Adrenal gland (tissue), 12 donors: ENCODE measurements around the gene TBC1D22A. TPM values are rescaled to one million over a fixed set of nuclear protein-coding genes. Genes with fewer than 3 reads are reported as not detected.
A peak's percentile ranks its signal among the peaks of the same experiment; 100 is the strongest.

ENCODE experiments used
- DNase-seq, 7 donors: peaks; one replicate each; pipeline ENCODE4 v3.0.0-alpha.2; 2019 to 2020
- H3K27ac ChIP-seq, 5 donors: fragments of 200-600 bp; sonication (generic) in 4 of 5; 1 replicate in 3 of 5; 2 replicates in 2 of 5; pipeline versions ENCODE4 v1.5.1 to v1.8.0; 2016 to 2020; ENCODE audit warnings: mild to moderate bottlenecking in 1 of 5
- H3K27me3 ChIP-seq: fragments of 200-600 bp; 2 replicates; pipeline ENCODE4 v1.8.0; 2021
- H3K36me3 ChIP-seq, 2 donors: fragments of 200-600 bp; replicated peaks in 1 of 2; 1 replicate in 1 of 2; 2 replicates in 1 of 2; pipeline versions ENCODE4 v1.5.1 to v1.8.0; 2018 to 2022
- H3K4me1 ChIP-seq, 2 donors: fragments of 200-600 bp; replicated peaks in 1 of 2; 1 replicate in 1 of 2; 2 replicates in 1 of 2; pipeline versions ENCODE4 v1.5.1 to v1.8.0; 2018 to 2021
- H3K4me3 ChIP-seq, 4 donors: fragments of 200-600 bp; sonication (generic) in 3 of 4; one replicate each; pipeline ENCODE4 v1.5.1; 2016 to 2018
- H3K9me3 ChIP-seq, 3 donors: fragments of 200-600 bp; sonication (generic) in 1 of 3; replicated peaks in 1 of 3; 1 replicate in 2 of 3; 2 replicates in 1 of 3; pipeline versions ENCODE4 v1.5.1 to v1.8.0; 2016 to 2021
- CTCF ChIP-seq, 6 experiments: fragments of 450-650 bp in 4 of 6; fragments of 200-600 bp in 2 of 6; sonication (generic) in 1 of 6; IDR thresholded peaks; 1 replicate in 5 of 6; 2 replicates in 1 of 6; pipeline versions ENCODE4 v1.5.1 to v1.8.0; 2016 to 2021; ENCODE audit warnings: antibody characterized with exemption in 6 of 6, mild to moderate bottlenecking in 2 of 6, moderate library complexity in 1 of 6
- POLR2A ChIP-seq, 2 donors: fragments of 450-650 bp; IDR thresholded peaks; one replicate each; pipeline ENCODE4 v1.6.1; 2017; ENCODE audit warnings: antibody characterized with exemption in 2 of 2, mild to moderate bottlenecking in 2 of 2, moderate library complexity in 1 of 2
- WGBS, 4 donors: extraction: QIAGEN DNeasy Blood & Tissue Kit in 2 of 4; methylation state at CpG; one replicate each; pipeline versions ENCODE4 v1.1.5 to v1.1.7; 2013 to 2017; 5-methylcytosine and 5-hydroxymethylcytosine counted together
- intact Hi-C, 2 donors: fragments of 100-400 bp; cut with DNase I; formaldehyde crosslinking; loops; one replicate each; pipeline versions ENCODE4 v1.14.1 to v1.15.0; 2022 to 2023
- polyA plus RNA-seq, 3 donors: library from polyadenylated mRNA; stranded (reverse); fragments of 200-250 nt in 2 of 3; fragments of 350-450 nt in 1 of 3; fragmentation: Illumina TruSeq in 1 of 3; extraction: RNeasy Lipid Tissue Mini Kit (QIAGEN cat#74804) in 1 of 3; gene quantifications; one replicate each; pipeline ENCODE4 v1.2.3, GENCODE V29; 2013 to 2014
- total RNA-seq, 9 donors: library from RNA; depleted of rRNA in 4 of 9; stranded (reverse); fragments of >200 nt in 4 of 9; fragments of 120-200 nt in 1 of 9; fragmentation: NEBNext Ultra II Directional in 1 of 9; extraction: Animal tissue kit (Norgen Biotek cat#: 25700) in 1 of 9; gene quantifications; one replicate each; pipeline versions ENCODE4 v1.1.0 to v1.2.4, GENCODE V29; 2013 to 2023
- donor health status: healthy with polysubstance abuse.
- donor health status: Bipolar disorder and iron deficiency.
- donor health status: DM: yes; HTN: yes; CAD: no.
- donor health status: DM: no; HTN: no; CAD: no.
- donor health status: DM: no; HTN: no; CAD: no.
- donor health status: DM: yes; HTN: yes; CAD: no.

The TBC1D22A gene
- total and polyA plus RNA-seq, 12 donors: 11.5 to 44.2 (median 28.1) TPM

GRCh38 chr22:46795140-46795539 is 32.7 kb downstream of the TBC1D22A start:
- Histone ChIP-seq H3K36me3 (peaks cover 0 to 49% of the 10 kb centered on the region in 2 donors), H3K4me1 (peaks cover 4 to 21% of the 10 kb centered on the region in 2 donors), H3K27me3 (no peaks in the 10 kb centered on the region), H3K27ac (no peak overlapping the region), H3K9me3 (no peaks in the 10 kb centered on the region), H3K4me3 (no peak overlapping the region)
- TF ChIP-seq CTCF (IDR thresholded peaks at IDR 0.05): no peak
- TF ChIP-seq POLR2A (IDR thresholded peaks at IDR 0.05): no peak
- DNase-seq: peak in 2 of 7 donors; percentile 10 to 20
- intact Hi-C loops: loop anchor here in 1 of 2 donors (5.0 kb wide), 1 partner anchor 1697 kb away; no protein-coding TSS in a partner anchor
- WGBS, 4 donors: 94 to 96% (median 95%) methylated on average over 4 to 9 of the region's 9 CpGs

- H3K36me3 ChIP-seq: peaks cover 0 to 50% of the 10 kb centered on the region in 2 donors
- TF ChIP-seq POLR2A (IDR thresholded peaks at IDR 0.05) (no peak), CTCF (IDR thresholded peaks at IDR 0.05) (no peak)
- no peaks in the 10 kb centered on the region for H3K27me3 ChIP-seq
- no peak overlapping the region for H3K4me3 ChIP-seq
- no peak overlapping the region for H3K27ac ChIP-seq
- 83 to 98% (median 92%) methylated on average over 15 of the region's 15 CpGs for WGBS, 4 donors
- peaks cover 4 to 17% of the 10 kb centered on the region in 2 donors for H3K4me1 ChIP-seq
- peak in 1 of 7 donors; percentile 6 for DNase-seq
- H3K9me3 ChIP-seq: no peaks in the 10 kb centered on the region
- intact Hi-C loops: loop anchor here in 1 of 2 donors (5.0 kb wide), 1 partner anchor 1696 kb away; no protein-coding TSS in a partner anchor
These were observed 33.6 kb downstream of the TBC1D22A start for GRCh38 chr22:46795845-46796565.

- Histone ChIP-seq H3K4me1 (peaks cover 2 to 11% of the 10 kb centered on the region in 2 donors), H3K27me3 (no peaks in the 10 kb centered on the region), H3K4me3 (no peak overlapping the region), H3K36me3 (peaks cover 0 to 50% of the 10 kb centered on the region in 2 donors), H3K27ac (no peak overlapping the region), H3K9me3 (no peaks in the 10 kb centered on the region)
- intact Hi-C loops: loop anchor here in 1 of 2 donors (5.0 kb wide), 1 partner anchor 1696 kb away; no protein-coding TSS in a partner anchor
- DNase-seq: peak in 1 of 7 donors; percentile 8
- 85 to 96% (median 91%) methylated on average over 7 to 17 of the region's 17 CpGs for WGBS, 4 donors
- TF ChIP-seq CTCF (IDR thresholded peaks at IDR 0.05): no peak
- no peak for TF ChIP-seq POLR2A (IDR thresholded peaks at IDR 0.05)
These were observed 34.2 kb downstream of the TBC1D22A start for GRCh38 chr22:46796566-46797195.

GRCh38 chr22:46797355-46797754 is 34.9 kb downstream of the TBC1D22A start:
- TF ChIP-seq POLR2A (IDR thresholded peaks at IDR 0.05): no peak
- no peak for TF ChIP-seq CTCF (IDR thresholded peaks at IDR 0.05)
- Histone ChIP-seq H3K36me3 (peaks cover 0 to 50% of the 10 kb centered on the region in 2 donors), H3K4me1 (peaks cover 0 to 6% of the 10 kb centered on the region in 2 donors), H3K4me3 (no peak overlapping the region), H3K27me3 (no peaks in the 10 kb centered on the region), H3K27ac (no peak overlapping the region), H3K9me3 (no peaks in the 10 kb centered on the region)
- intact Hi-C loops: loop anchor here in 1 of 2 donors (5.0 kb wide), 1 partner anchor 1695 kb away; no protein-coding TSS in a partner anchor
- WGBS, 4 donors: 80 to 88% (median 84%) methylated on average over 15 to 17 of the region's 17 CpGs
- peak in 2 of 7 donors; percentile 18 to 50 for DNase-seq
